CD14-positive monocyte (primary cell): ENCODE results near the gene PAMR1. TPM values are rescaled to one million over a fixed set of nuclear protein-coding genes. Genes with fewer than 3 reads are reported as not detected.

Experiments used
- DNase-seq, 3 donors: peaks; one replicate each; pipeline ENCODE4 v3.0.0-alpha.2; 2011 to 2022
- H2AFZ ChIP-seq: 2 replicates; pipeline ENCODE4 v1.6.0; 2012; ENCODE audit warnings: mild to moderate bottlenecking, low read depth, low read length, inconsistent platforms; ENCODE audit not compliant: insufficient read depth, poor library complexity, severe bottlenecking
- H3K27ac ChIP-seq, 2 donors: 1 replicate in 1 of 2; 2 replicates in 1 of 2; pipeline ENCODE4 v1.5.1; 2012 to 2013; ENCODE audit warnings: low read length in 2 of 2, control low read depth in 1 of 2, inconsistent platforms in 1 of 2, low read depth in 1 of 2, mild to moderate bottlenecking in 1 of 2
- H3K27me3 ChIP-seq, 2 donors: one replicate each; pipeline versions ENCODE4 v1.6.0 to v1.6.1; 2011 to 2013; ENCODE audit warnings: low read length in 2 of 2; ENCODE audit not compliant: control insufficient read depth in 2 of 2, insufficient read depth in 2 of 2
- H3K36me3 ChIP-seq, 2 donors: replicated peaks in 1 of 2; 1 replicate in 1 of 2; 2 replicates in 1 of 2; pipeline versions ENCODE4 v1.5.1 to v1.6.1; 2012 to 2013; ENCODE audit warnings: low read length in 2 of 2, control low read depth in 1 of 2, inconsistent platforms in 1 of 2, mild to moderate bottlenecking in 1 of 2; ENCODE audit not compliant: insufficient read depth in 2 of 2, control insufficient read depth in 1 of 2
- H3K4me1 ChIP-seq, 2 donors: 1 replicate in 1 of 2; 2 replicates in 1 of 2; pipeline versions ENCODE4 v1.5.1 to v1.6.1; 2012 to 2013; ENCODE audit warnings: low read length in 2 of 2, control low read depth in 1 of 2, inconsistent platforms in 1 of 2, mild to moderate bottlenecking in 1 of 2, moderate library complexity in 1 of 2; ENCODE audit not compliant: insufficient read depth in 2 of 2, control insufficient read depth in 1 of 2
- H3K4me2 ChIP-seq: replicated peaks from 2 replicates; pipeline ENCODE3; 2012; ENCODE audit warnings: low read length, moderate library complexity, mild to moderate bottlenecking; ENCODE audit not compliant: poor library complexity, severe bottlenecking; ENCODE audit errors: extremely low read depth
- H3K4me3 ChIP-seq, 3 experiments: fragments of 200-600 bp in 1 of 3; sonication (generic) in 1 of 3; replicated peaks in 1 of 3; 1 replicate in 2 of 3; 2 replicates in 1 of 3; pipeline ENCODE4 v1.5.1; 2011 to 2013; ENCODE audit warnings: low read length in 3 of 3, mild to moderate bottlenecking in 3 of 3, control low read depth in 2 of 3, low read depth in 2 of 3, inconsistent platforms in 1 of 3, moderate library complexity in 1 of 3
- H3K79me2 ChIP-seq: 2 replicates; pipeline ENCODE4 v1.6.0; 2012; ENCODE audit warnings: mild to moderate bottlenecking, control low read depth, inconsistent platforms, low read length, moderate library complexity; ENCODE audit not compliant: insufficient read depth
- H3K9ac ChIP-seq: 2 replicates; pipeline ENCODE4 v1.6.0; 2017; ENCODE audit warnings: low read length, mild to moderate bottlenecking; ENCODE audit not compliant: insufficient read depth, poor library complexity, severe bottlenecking
- H3K9me3 ChIP-seq, 2 donors: replicated peaks in 1 of 2; 1 replicate in 1 of 2; 2 replicates in 1 of 2; pipeline versions ENCODE4 v1.5.1 to v1.6.1; 2012 to 2013; ENCODE audit warnings: low read length in 2 of 2, control low read depth in 1 of 2; ENCODE audit not compliant: control insufficient read depth in 1 of 2, insufficient read depth in 1 of 2
- H4K20me1 ChIP-seq: 2 replicates; pipeline ENCODE4 v1.6.0; 2012; ENCODE audit warnings: mild to moderate bottlenecking, low read length, control low read depth, moderate library complexity; ENCODE audit not compliant: insufficient read depth
- H3K27ac Mint-ChIP-seq, 7 donors: one replicate each; pipeline ENCODE4 v1.8.0; 2020; ENCODE audit warnings: mild to moderate bottlenecking in 7 of 7, mixed read lengths in 7 of 7, moderate library complexity in 6 of 7, inconsistent platforms in 2 of 7
- H3K27me3 Mint-ChIP-seq, 3 donors: one replicate each; pipeline ENCODE4 v1.8.0; 2021 to 2022; ENCODE audit warnings: low read depth in 3 of 3, mild to moderate bottlenecking in 3 of 3, mixed read lengths in 3 of 3, moderate library complexity in 3 of 3, inconsistent platforms in 1 of 3
- H3K36me3 Mint-ChIP-seq, 2 donors: one replicate each; pipeline ENCODE4 v1.8.0; 2020; ENCODE audit warnings: mixed read lengths in 2 of 2, inconsistent platforms in 1 of 2, mild to moderate bottlenecking in 1 of 2
- H3K4me1 Mint-ChIP-seq: one replicate; pipeline ENCODE4 v1.8.0; 2020; ENCODE audit warnings: mild to moderate bottlenecking, mixed read lengths
- H3K4me3 Mint-ChIP-seq, 2 donors: one replicate each; pipeline ENCODE4 v1.8.0; 2020; ENCODE audit warnings: mild to moderate bottlenecking in 2 of 2, mixed read lengths in 2 of 2, moderate library complexity in 1 of 2
- H3K9me3 Mint-ChIP-seq, 7 donors: one replicate each; pipeline ENCODE4 v1.8.0; 2020 to 2022; ENCODE audit warnings: mixed read lengths in 7 of 7, mild to moderate bottlenecking in 6 of 7, moderate library complexity in 6 of 7, inconsistent platforms in 2 of 7
- CTCF ChIP-seq: fragments of 200-600 bp; IDR thresholded peaks from one replicate; pipeline ENCODE4 v1.8.0; 2022; ENCODE audit warnings: antibody characterized with exemption, mild to moderate bottlenecking
- WGBS: methylation state at CpG from one replicate; pipeline ENCODE4 v1.1.5; 2013; ENCODE audit warnings: missing lambda C conversion rate; ENCODE audit not compliant: insufficient coverage; 5-methylcytosine and 5-hydroxymethylcytosine counted together
- intact Hi-C, 2 donors: fragments of 100-400 bp; cut with micrococcal nuclease; formaldehyde crosslinking; loops; one replicate each; pipeline versions ENCODE4 v1.15.0 to v1.15.1; 2023
- polyA plus RNA-seq, 3 donors: library from polyadenylated mRNA; depleted of rRNA in 1 of 3; unstranded in 2 of 3; stranded (reverse) in 1 of 3; fragments of 300-500 nt in 2 of 3; fragments of >200 nt in 1 of 3; fragmentation: Illumina TruSeq in 2 of 3; gene quantifications; 1 replicate in 2 of 3; 2 replicates in 1 of 3; pipeline ENCODE4 v1.2.3, GENCODE V29; 2012 to 2021

Gene PAMR1
- polyA plus RNA-seq, 3 donors: not detected

- no peak overlapping the region for H3K9ac ChIP-seq
- H3K4me2 ChIP-seq: no peak overlapping the region
- no peak overlapping the region for H2AFZ ChIP-seq
- DNase-seq: no peak
- H3K4me3 Mint-ChIP-seq: no peak overlapping the region
- no peaks in the 10 kb centered on the region for H3K79me2 ChIP-seq
- no peak overlapping the region for H3K27ac Mint-ChIP-seq
- WGBS: no CpG with 5 or more reads among the region's 3 CpGs
- H3K9me3 Mint-ChIP-seq: peaks cover 0 to 4% (median 0%) of the 10 kb centered on the region in 7 donors
- H3K36me3 Mint-ChIP-seq: no peaks in the 10 kb centered on the region
- peaks cover 4 to 17% (median 8%) of the 10 kb centered on the region in 3 donors for H3K27me3 Mint-ChIP-seq
- H3K9me3 ChIP-seq: no peaks in the 10 kb centered on the region
- H3K4me3 ChIP-seq: no peak overlapping the region
- H3K27me3 ChIP-seq: peaks cover 9 to 11% of the 10 kb centered on the region in 2 donors
- no peaks in the 10 kb centered on the region for H3K4me1 Mint-ChIP-seq
- no peaks in the 10 kb centered on the region for H3K4me1 ChIP-seq
- no peak for TF ChIP-seq CTCF
- H4K20me1 ChIP-seq: no peaks in the 10 kb centered on the region
- intact Hi-C loops: no loop called here
- H3K36me3 ChIP-seq: no peaks in the 10 kb centered on the region
- no peak overlapping the region for H3K27ac ChIP-seq
Observed at GRCh38 chr11:35515224-35515623, 10.2 kb downstream of the PAMR1 start.

GRCh38 chr11:35514481-35514880, 10.9 kb downstream of the PAMR1 start:
- no CpG with 5 or more reads among the region's 3 CpGs for WGBS
- no peak for DNase-seq
- no peaks in the 10 kb centered on the region for H3K36me3 ChIP-seq
- Mint-ChIP-seq H3K4me1 (no peaks in the 10 kb centered on the region), H3K4me3 (no peak overlapping the region), H3K27me3 (peaks cover 2 to 17% (median 5%) of the 10 kb centered on the region in 3 donors), H3K9me3 (peaks cover 0 to 4% (median 0%) of the 10 kb centered on the region in 7 donors), H3K36me3 (no peaks in the 10 kb centered on the region), H3K27ac (no peak overlapping the region)
- H3K79me2 ChIP-seq: no peaks in the 10 kb centered on the region
- no peak for TF ChIP-seq CTCF
- intact Hi-C loops: no loop called here
- peaks cover 8 to 14% of the 10 kb centered on the region in 2 donors for H3K27me3 ChIP-seq
- H3K9ac ChIP-seq: no peak overlapping the region
- H3K9me3 ChIP-seq: no peaks in the 10 kb centered on the region
- H4K20me1 ChIP-seq: no peaks in the 10 kb centered on the region
- no peak overlapping the region for H2AFZ ChIP-seq
- H3K4me1 ChIP-seq: no peaks in the 10 kb centered on the region
- no peak overlapping the region for H3K27ac ChIP-seq
- H3K4me2 ChIP-seq: no peak overlapping the region
- no peak overlapping the region for H3K4me3 ChIP-seq
